Measurements from ENCODE around the gene NACA2.
A peak's percentile ranks its signal among the peaks of the same experiment; 100 is the strongest.
"Not testable (repeated sequence)": the region's sequence is repeated elsewhere in the genome, so short reads cannot be mapped to it uniquely, and the experiment has no call there.

The NACA2 gene

DNA sequence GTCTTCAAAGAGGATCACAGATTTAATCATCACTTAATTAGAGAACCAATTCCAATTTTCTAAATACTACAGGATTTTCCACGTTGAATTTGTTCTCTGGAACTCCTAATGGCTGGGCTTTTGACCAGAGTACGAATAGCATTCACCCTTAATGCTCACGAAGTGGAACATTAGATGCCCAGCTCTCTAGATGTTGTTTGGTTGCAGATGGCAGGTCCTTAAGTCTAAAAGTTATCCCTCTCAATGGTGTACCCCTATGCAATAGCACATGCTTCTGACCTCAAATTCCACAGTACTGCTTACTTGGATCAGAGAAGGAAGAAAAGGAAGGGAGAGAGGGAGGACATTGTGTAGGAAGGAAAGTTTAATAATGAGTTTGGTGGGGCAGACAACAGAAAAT lies 8.6 kb upstream of the NACA2 start:
- DNase-seq (ENCODE audit: low spot score) = no peak

DNA sequence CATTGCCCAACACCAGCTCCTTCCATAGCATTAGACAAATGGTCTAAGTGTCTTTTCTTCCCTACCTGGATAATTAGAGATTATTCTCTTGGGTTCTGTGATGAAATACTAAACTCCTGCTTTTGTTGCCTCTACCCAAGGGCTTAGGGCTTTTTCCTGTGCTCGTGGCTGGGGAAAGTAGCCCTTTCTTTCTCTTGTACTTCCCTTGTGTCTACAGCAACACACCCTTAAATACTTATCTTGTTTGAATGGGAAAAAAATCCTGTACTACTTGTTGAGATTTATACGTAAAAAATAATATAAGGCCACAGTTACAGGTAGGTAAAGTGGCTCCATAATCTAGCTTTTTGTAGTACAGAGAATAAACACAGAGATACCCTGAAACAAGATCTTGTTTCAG lies 7.0 kb upstream of the NACA2 start:
- no peak for DNase-seq (ENCODE audit: low spot score)

GRCh38 chr17:61597607-61598006 lies 6.6 kb upstream of the NACA2 start:
- DNase-seq (ENCODE audit: low spot score) = no peak

DNA sequence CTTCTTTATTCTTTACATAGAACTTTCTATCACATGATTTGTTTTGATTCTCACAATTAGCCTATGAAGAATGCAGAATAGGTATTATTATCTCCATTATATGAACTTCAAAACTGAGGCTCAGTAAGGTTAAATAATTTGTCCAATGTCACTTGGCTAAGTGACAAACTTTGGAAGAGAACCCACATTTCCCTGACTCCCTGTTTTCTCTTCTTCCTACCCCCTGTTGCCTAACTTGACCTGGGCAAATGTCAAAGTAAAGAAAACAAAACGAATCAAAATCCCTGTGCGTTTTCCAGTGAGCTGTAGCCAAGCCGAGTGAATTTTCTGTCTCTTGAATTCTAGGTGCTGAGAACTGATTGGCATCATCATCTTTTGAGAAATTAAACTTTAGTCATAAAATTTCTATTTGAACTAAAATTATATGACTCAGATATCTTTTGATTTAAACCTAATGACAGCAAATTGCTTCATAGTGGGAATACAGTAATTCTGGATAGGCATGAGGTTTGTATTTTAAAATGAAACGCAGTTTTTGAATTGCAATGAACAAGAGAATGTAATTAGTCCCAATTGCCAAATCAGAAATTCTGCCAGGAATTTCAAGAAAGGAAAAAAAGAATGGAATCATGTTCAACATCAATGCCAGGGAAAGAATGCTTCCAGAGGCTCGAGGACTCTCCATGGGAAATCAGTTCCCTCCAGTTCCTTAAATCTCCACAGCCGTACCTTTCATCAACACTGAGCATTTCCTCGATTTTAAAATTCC lies 4.6 kb upstream of the NACA2 start:
- no peak for DNase-seq (ENCODE audit: low spot score)

DNA sequence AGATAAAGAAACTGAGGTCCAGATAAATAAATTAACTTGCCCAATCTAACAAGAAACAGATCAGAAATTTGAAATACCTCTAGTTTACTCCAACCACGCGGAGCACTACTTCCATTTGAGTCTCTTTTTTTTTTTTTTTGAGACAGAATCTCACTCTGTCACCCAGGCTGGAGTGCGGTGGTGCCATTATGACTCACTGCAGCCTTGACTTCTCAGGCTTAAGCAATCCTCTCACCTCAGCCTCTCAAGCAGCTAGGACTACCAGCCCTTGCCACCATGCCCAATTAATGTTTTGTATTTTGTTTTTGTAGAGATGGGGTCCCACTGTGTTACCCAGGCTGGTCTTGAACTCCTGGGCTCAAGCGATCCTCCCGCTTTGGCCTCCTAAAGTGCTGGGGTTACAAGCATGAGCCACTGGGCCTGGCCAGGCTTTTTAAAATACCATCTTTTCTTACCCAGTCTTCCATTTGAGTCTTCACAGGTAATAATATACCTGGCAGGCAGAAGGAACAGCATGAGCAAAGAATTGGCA lies 3.3 kb upstream of the NACA2 start:
- DNase-seq (ENCODE audit: low spot score) = no peak

DNA sequence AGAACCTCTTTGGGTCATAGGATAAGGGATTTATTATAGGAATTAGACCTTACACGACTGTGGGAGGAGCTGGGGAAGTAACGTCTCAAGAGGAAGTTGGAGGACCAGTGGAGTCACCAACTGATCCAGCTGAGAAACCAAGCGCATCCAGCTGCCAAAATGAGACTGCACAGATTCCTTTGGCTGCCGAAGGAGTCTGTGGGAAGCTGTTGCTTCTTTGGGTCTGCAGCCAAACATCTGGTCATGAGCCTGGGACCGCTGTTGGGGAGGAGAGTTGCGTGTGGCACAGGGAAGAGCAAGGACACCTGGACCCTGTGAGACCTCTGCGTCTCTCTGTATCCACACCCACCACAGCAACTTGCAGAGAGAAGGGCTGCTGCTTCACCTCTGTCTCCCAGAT lies 2.4 kb upstream of the NACA2 start:
- no peak for DNase-seq (ENCODE audit: low spot score)

DNA sequence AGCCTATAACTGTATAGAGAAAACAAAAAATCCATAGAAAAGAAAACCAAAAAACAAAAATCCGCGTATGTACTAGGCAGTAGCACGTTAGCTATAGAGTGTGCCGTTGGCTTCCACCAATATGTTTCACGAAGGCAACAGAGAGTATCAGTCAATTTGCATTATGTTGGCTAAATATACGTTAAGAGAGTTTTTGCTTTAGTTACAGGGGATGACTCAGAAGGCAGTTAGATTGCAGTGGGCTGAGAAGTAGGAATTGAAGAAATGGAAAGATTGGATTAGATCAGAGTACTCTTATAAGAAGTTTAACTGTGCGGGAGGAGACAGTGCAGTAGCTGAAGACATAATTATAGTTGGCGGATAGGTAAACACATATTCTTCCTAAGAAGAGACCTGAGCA lies 911 bp upstream of the NACA2 start:
- no peak for DNase-seq (ENCODE audit: low spot score)

DNA sequence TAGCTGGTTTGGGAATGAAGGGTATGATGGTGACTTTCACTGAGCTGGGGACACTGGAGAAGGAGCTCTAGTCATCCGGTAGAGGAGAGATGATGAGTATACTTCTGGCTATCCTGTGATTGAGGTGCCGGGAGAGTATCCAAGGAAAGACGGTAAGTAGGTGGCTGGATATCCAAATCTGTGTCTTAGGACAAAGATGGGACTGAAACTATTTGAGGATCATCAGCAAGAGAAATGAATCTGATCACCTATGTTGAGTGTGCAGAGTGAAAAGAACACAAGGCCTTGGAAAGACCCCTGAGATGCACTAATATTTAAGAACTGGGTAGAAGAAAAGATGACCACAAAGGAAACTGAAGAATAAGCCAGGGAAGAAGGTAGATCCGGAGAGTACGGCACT lies 1.0 kb downstream of the NACA2 start:
- no peak for DNase-seq (ENCODE audit: low spot score)

GRCh38 chr17:61587807-61588660 lies 3.0 kb downstream of the NACA2 start:
- DNase-seq (ENCODE audit: low spot score) = no peak

- DNase-seq (ENCODE audit: low spot score) = no peak
These were observed 3.8 kb downstream of the NACA2 start for GRCh38 chr17:61587242-61587641.

- not testable (repeated sequence) for DNase-seq (ENCODE audit: low spot score)
These were observed 4.4 kb downstream of the NACA2 start for GRCh38 chr17:61586622-61587021.

GRCh38 chr17:61586031-61586566 lies 4.9 kb downstream of the NACA2 start:
- no peak for DNase-seq (ENCODE audit: low spot score)

DNA sequence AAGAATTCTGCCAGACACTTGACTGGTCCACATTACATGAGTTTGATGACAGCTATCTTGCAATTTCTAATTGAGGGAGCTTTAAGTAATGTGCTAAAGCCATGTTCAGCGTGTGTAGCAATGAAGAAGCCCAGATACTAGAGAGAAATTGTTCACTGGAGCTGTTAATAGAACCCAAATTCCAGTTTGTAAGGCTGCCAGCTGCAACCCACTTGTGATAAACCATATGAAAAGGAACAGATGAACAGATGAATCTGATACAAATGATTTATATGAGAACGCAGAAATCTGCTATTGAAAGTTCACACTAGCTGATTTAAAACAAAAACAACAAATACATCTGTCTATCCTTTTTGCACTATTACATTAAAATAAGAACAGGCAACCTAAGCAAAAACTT lies 6.2 kb downstream of the NACA2 start:
- no peak for DNase-seq (ENCODE audit: low spot score)

GRCh38 chr17:61584266-61584665 lies 6.8 kb downstream of the NACA2 start:
- no peak for DNase-seq (ENCODE audit: low spot score)

DNA sequence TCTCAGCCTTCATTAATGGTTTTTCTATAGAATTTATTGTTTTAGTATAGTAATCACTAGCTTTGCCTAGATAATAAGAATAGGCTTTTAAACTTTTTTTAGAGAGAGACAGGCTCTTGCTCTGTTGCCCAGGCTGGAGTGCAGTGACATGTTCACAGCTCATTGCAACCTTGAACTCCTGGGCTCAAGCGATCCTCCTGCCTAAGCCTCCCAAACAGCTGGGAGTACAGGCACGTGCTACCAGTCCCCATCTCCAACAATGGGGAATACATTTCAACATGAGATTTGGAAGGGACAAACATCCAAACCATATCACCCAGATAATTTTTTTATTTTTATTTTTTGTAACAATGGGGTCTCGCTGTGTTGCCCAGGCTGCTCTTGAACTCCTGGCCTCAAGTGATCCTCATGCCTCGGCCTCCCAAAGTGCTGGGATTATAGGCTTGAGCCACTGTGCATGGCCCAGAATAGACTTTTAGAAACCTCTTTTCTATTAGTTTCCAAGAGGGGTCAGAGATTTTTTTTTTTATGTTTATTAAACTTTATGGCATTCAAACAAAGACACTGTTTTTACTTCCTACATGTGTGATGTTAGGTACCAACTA lies 7.3 kb downstream of the NACA2 start:
- DNase-seq (ENCODE audit: low spot score) = no peak

DNA sequence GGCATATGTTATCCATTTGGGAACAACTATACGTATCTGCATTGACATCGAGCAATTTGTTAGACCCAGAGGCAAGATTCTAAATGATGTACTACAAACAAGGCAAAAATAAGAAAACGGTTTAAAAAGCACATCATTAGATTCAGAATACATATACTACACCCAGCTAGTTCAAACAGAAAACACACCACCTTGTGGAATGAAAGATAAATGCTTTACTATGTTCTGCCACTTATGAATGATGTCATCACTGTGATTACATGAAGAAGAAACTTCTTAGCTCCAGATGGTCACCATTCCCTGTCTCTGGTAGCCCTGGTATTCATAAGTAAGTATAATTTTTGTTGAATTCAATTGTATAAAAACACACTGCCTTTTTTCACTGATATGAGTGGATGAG lies 7.8 kb downstream of the NACA2 start:
- DNase-seq (ENCODE audit: low spot score) = peak; percentile 80

DNA sequence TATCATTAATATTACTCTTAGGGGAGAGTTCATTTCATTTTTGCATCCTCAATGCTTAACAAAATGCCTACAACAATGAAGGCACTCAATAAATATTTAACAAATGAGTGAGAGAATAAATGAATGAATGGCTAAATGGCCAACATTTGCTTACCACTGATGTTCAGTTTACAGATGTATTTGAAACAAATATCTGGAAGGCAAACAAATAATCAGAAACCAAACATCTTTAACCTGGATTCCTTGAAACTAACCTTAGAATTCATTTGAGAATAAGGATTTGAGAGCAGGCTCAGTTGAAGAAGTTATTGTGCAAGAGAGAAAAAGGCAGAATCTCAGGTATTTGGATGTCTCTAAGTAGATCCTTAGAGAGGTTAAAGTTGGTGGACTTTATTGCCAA lies 8.4 kb downstream of the NACA2 start:
- no peak for DNase-seq (ENCODE audit: low spot score)

- DNase-seq (ENCODE audit: low spot score) = no peak
These were observed 9.2 kb downstream of the NACA2 start for GRCh38 chr17:61581611-61582349.

DNA sequence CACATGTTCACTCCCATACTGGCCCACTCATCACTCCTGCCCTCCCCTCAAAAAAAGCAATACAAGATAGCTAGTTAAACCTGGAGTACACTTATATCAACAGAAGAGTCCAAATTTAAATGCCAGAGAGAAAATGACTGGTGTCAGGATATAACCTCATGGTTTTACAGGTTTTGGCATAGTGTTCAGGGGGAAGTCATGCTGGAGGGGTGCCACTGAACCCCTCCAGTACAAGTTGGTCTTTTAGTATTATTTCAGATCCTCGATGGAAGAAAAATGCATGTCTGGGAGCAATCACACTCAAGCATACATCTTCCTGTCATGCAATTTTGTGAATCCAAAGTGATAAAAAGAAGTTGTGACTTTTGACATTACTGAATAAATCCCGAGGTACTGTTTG lies 10.5 kb downstream of the NACA2 start:
- DNase-seq (ENCODE audit: low spot score) = no peak

DNA sequence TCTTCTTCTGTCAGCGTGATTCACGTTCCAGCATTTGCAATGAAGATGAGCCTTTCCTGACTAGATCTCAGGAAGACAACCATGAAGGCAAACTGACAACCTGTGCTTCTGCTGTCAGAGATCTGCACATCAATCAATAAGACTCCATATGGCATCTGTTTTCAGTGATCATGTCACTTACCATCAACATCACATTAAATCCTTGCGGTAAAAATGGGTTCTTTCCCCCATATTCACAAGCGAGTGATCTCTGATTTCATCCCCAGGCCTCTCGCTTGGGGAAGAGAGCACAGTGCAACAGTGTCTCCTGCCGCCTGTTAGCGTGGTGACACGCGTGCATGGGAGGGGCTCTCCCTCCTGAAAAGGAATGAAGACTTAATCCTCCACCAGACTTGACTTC lies 11.1 kb downstream of the NACA2 start:
- peak; percentile 89 for DNase-seq (ENCODE audit: low spot score)

DNA sequence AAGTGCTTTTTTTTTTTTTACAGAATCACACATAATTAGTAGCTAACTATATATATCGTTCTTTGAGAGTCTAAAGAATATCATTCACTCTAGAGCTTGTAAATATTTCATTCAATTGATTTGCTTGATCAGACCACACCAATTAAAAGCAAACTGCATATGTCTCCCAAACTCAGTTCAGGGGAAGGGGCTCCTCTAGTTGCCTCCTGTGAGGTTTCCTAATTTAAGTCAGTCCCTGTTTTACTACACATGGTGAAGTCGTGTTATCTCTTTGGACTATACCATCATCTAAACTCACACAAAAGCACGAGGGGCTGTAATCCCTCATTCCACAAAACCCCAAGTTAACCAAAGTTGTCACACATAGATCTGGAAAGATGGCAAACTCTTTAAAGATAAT lies 11.7 kb downstream of the NACA2 start:
- DNase-seq (ENCODE audit: low spot score) = no peak
